H9 (cell line): ENCODE measurements around the gene AGK. TPM values are rescaled to one million over a fixed set of nuclear protein-coding genes. Genes with fewer than 3 reads are reported as not detected.
A peak's percentile ranks its signal among the peaks of the same experiment; 100 is the strongest.

ENCODE experiments used
- DNase-seq: peaks from one replicate; pipeline ENCODE4 v3.0.0-alpha.2; 2017
- H2AFZ ChIP-seq: one replicate; pipeline ENCODE4 v1.6.1; 2013; ENCODE audit warnings: mild to moderate bottlenecking, low read length, control low read depth, moderate library complexity
- H2AK5ac ChIP-seq: 2 replicates; pipeline ENCODE4 v1.6.1; 2013; ENCODE audit warnings: low read length, control low read depth, mixed read lengths; ENCODE audit not compliant: insufficient read length
- H2BK120ac ChIP-seq: one replicate; pipeline ENCODE4 v1.6.1; 2013; ENCODE audit warnings: low read depth, mild to moderate bottlenecking, low read length, control low read depth, inconsistent platforms; ENCODE audit not compliant: poor library complexity, severe bottlenecking
- H2BK12ac ChIP-seq: 2 replicates; pipeline ENCODE4 v1.6.1; 2013; ENCODE audit warnings: low read length, control low read depth, mixed read lengths, low read depth; ENCODE audit not compliant: insufficient read length
- H2BK15ac ChIP-seq: 2 replicates; pipeline ENCODE4 v1.6.1; 2013; ENCODE audit warnings: low read depth, low read length, control low read depth
- H2BK20ac ChIP-seq: one replicate; pipeline ENCODE4 v1.6.1; 2013; ENCODE audit warnings: low read depth, mild to moderate bottlenecking, low read length, control low read depth, inconsistent platforms; ENCODE audit not compliant: poor library complexity, severe bottlenecking
- H2BK5ac ChIP-seq: 2 replicates; pipeline ENCODE4 v1.6.1; 2013; ENCODE audit warnings: low read length, control low read depth, mixed read lengths; ENCODE audit not compliant: insufficient read length
- H3K14ac ChIP-seq: 2 replicates; pipeline ENCODE4 v1.6.1; 2013; ENCODE audit warnings: low read length, control low read depth; ENCODE audit not compliant: insufficient read depth
- H3K18ac ChIP-seq: 2 replicates; pipeline ENCODE4 v1.6.1; 2013; ENCODE audit warnings: low read depth, mild to moderate bottlenecking, mixed read lengths, low read length, control low read depth; ENCODE audit not compliant: insufficient read length
- H3K23ac ChIP-seq: 2 replicates; pipeline ENCODE4 v1.6.1; 2013; ENCODE audit warnings: low read length, control low read depth, mixed read lengths, low read depth; ENCODE audit not compliant: insufficient read length
- H3K23me2 ChIP-seq: 2 replicates; pipeline ENCODE4 v1.6.1; 2013; ENCODE audit warnings: low read depth, mild to moderate bottlenecking, mixed read lengths, low read length, control low read depth; ENCODE audit not compliant: insufficient read length, poor library complexity, severe bottlenecking
- H3K27ac ChIP-seq: 2 replicates; pipeline ENCODE4 v1.5.1; 2013; ENCODE audit warnings: low read length, control low read depth, mixed read lengths, low read depth; ENCODE audit not compliant: insufficient read length
- H3K27me3 ChIP-seq: 2 replicates; pipeline ENCODE4 v1.6.1; 2013; ENCODE audit warnings: low read length, control low read depth, inconsistent platforms; ENCODE audit not compliant: insufficient read depth
- H3K4ac ChIP-seq: 2 replicates; pipeline ENCODE4 v1.6.1; 2013; ENCODE audit warnings: low read depth, mild to moderate bottlenecking, control low read depth, inconsistent platforms, low read length, moderate library complexity
- H3K4me1 ChIP-seq: 2 replicates; pipeline ENCODE4 v1.6.1; 2013; ENCODE audit warnings: low read length, control low read depth, inconsistent platforms; ENCODE audit not compliant: insufficient read depth
- H3K4me2 ChIP-seq: 2 replicates; pipeline ENCODE4 v1.6.1; 2013; ENCODE audit warnings: low read length, control low read depth, mixed read lengths; ENCODE audit not compliant: insufficient read length, insufficient read depth
- H3K56ac ChIP-seq: 2 replicates; pipeline ENCODE4 v1.6.1; 2013; ENCODE audit warnings: low read depth, mild to moderate bottlenecking, mixed read lengths, low read length, control low read depth; ENCODE audit not compliant: insufficient read length
- H3K79me1 ChIP-seq: 2 replicates; pipeline ENCODE4 v1.6.1; 2013; ENCODE audit warnings: low read depth, mild to moderate bottlenecking, moderate library complexity, low read length, control low read depth, inconsistent platforms; ENCODE audit not compliant: insufficient read depth, poor library complexity, severe bottlenecking
- H3K79me2 ChIP-seq: 2 replicates; pipeline ENCODE4 v1.6.1; 2013; ENCODE audit warnings: low read length, control low read depth, inconsistent platforms; ENCODE audit not compliant: insufficient read depth
- H3K9ac ChIP-seq: 2 replicates; pipeline ENCODE4 v1.6.1; 2013; ENCODE audit warnings: low read length, control low read depth, mixed read lengths; ENCODE audit not compliant: insufficient read length; ENCODE audit errors: extremely low read depth
- H3K9me3 ChIP-seq: one replicate; pipeline ENCODE4 v1.6.1; 2013; ENCODE audit warnings: low read depth, low read length, inconsistent platforms; ENCODE audit not compliant: control insufficient read depth
- H3T11ph ChIP-seq: one replicate; pipeline ENCODE4 v1.6.1; 2013; ENCODE audit warnings: mild to moderate bottlenecking, low read length, control low read depth, inconsistent platforms
- H4K20me1 ChIP-seq: one replicate; pipeline ENCODE4 v1.6.1; 2013; ENCODE audit not compliant: control insufficient read depth, insufficient read length, insufficient read depth
- H4K5ac ChIP-seq: 2 replicates; pipeline ENCODE4 v1.6.1; 2013; ENCODE audit warnings: low read depth, mild to moderate bottlenecking, mixed read lengths, low read length, control low read depth; ENCODE audit not compliant: insufficient read length
- H4K8ac ChIP-seq: replicated peaks from 2 replicates; pipeline ENCODE4 v1.6.1; 2013; ENCODE audit warnings: low read length, control low read depth, mixed read lengths, low read depth; ENCODE audit not compliant: insufficient read length
- H4K91ac ChIP-seq: 2 replicates; pipeline ENCODE4 v1.6.1; 2013; ENCODE audit warnings: low read depth, mild to moderate bottlenecking, moderate library complexity, mixed read lengths, low read length, control low read depth; ENCODE audit not compliant: insufficient read length
- H3K27ac Mint-ChIP-seq, 3 experiments: 2 replicates in 2 of 3; 3 replicates in 1 of 3; pipeline ENCODE4 v1.8.0; 2020 to 2021; ENCODE audit warnings: mixed read lengths in 3 of 3, mild to moderate bottlenecking in 1 of 3, moderate library complexity in 1 of 3
- H3K27me3 Mint-ChIP-seq: 2 replicates; pipeline ENCODE4 v1.8.0; 2021; ENCODE audit warnings: low read depth, mild to moderate bottlenecking, moderate library complexity, mixed read lengths
- H3K36me3 Mint-ChIP-seq, 3 experiments: 2 replicates in 2 of 3; 3 replicates in 1 of 3; pipeline ENCODE4 v1.8.0; 2020 to 2021; ENCODE audit warnings: low read depth in 3 of 3, mixed read lengths in 3 of 3; ENCODE audit not compliant: insufficient read depth in 1 of 3
- H3K4me1 Mint-ChIP-seq, 2 experiments: 2 replicates each; pipeline ENCODE4 v1.8.0; 2020; ENCODE audit warnings: mixed read lengths in 2 of 2
- H3K4me3 Mint-ChIP-seq, 2 experiments: 2 replicates in 1 of 2; 3 replicates in 1 of 2; pipeline ENCODE4 v1.8.0; 2020 to 2021; ENCODE audit warnings: mild to moderate bottlenecking in 2 of 2, mixed read lengths in 2 of 2, moderate library complexity in 1 of 2
- H3K9me3 Mint-ChIP-seq, 2 experiments: 2 replicates in 1 of 2; 3 replicates in 1 of 2; pipeline ENCODE4 v1.8.0; 2020; ENCODE audit warnings: mild to moderate bottlenecking in 2 of 2, mixed read lengths in 2 of 2, moderate library complexity in 1 of 2
- CTCF ChIP-seq: fragments of 200-600 bp; sonication (generic); conservative IDR thresholded peaks from 3 replicates; pipeline ENCODE4 v1.8.0; 2021; ENCODE audit warnings: antibody characterized with exemption, mild to moderate bottlenecking
- WGBS: extraction: QIAGEN DNeasy Blood & Tissue Kit; methylation state at CpG from one replicate; pipeline ENCODE4 v1.1.7; 2013; ENCODE audit warnings: missing lambda C conversion rate, low lambda C conversion rate, mixed read lengths; ENCODE audit not compliant: insufficient read length; ENCODE audit errors: extremely low coverage; 5-methylcytosine and 5-hydroxymethylcytosine counted together
- total RNA-seq: library from RNA; stranded (reverse); gene quantifications from 2 replicates; pipeline ENCODE4 v1.2.1, GENCODE V29; 2021

AGK gene
- total RNA-seq, 1 experiment from 2014 or later = 35.1 TPM

- H4K5ac ChIP-seq = no peak overlapping the region
- DNase-seq = peak; percentile 57
- H3K23me2 ChIP-seq = no peaks in the 10 kb centered on the region
- no peaks in the 10 kb centered on the region for H3K9me3 ChIP-seq
- Mint-ChIP-seq H3K9me3 (no peaks in the 10 kb centered on the region; a peak in 2 of 5 replicates), H3K27ac (peak overlapping the region in 1 of 3 experiments; percentile 71; a peak in 1 of 7 replicates), H3K36me3 (peaks cover 0 to 4% (median 0%) of the 10 kb centered on the region in 3 experiments; a peak in 3 of 7 replicates), H3K27me3 (no peaks in the 10 kb centered on the region), H3K4me3 (no peak overlapping the region; a peak in 1 of 5 replicates), H3K4me1 (peaks cover 20 to 46% of the 10 kb centered on the region in 2 experiments)
- H2BK12ac ChIP-seq = no peak overlapping the region
- no peak for TF ChIP-seq CTCF
- no peak overlapping the region for H3K4ac ChIP-seq
- no peak overlapping the region for H2BK15ac ChIP-seq
- no peak overlapping the region for H3K23ac ChIP-seq
- no peaks in the 10 kb centered on the region for H4K20me1 ChIP-seq
- no peaks in the 10 kb centered on the region for H3K79me2 ChIP-seq
- no peak overlapping the region for H4K91ac ChIP-seq
- 0 out of 2 replicates have a peak, but pooled peaks cover 3% of the 10 kb centered on the region for H3K4me1 ChIP-seq
- H3K79me1 ChIP-seq = no peaks in the 10 kb centered on the region
- no peak overlapping the region for H2BK120ac ChIP-seq
- no CpG with 5 or more reads among the region's 1 CpG for WGBS
- no peak overlapping the region for H3K27ac ChIP-seq
- H3K18ac ChIP-seq = no peak overlapping the region
- H3K9ac ChIP-seq = no peak overlapping the region
- H2BK20ac ChIP-seq = no peak overlapping the region
- H3K4me2 ChIP-seq = no peak overlapping the region
- H3K14ac ChIP-seq = no peak overlapping the region
- no peak overlapping the region for H2AK5ac ChIP-seq
- no peak overlapping the region for H2AFZ ChIP-seq
- no peak overlapping the region for H3K56ac ChIP-seq
- H2BK5ac ChIP-seq = no peak overlapping the region
- no peak overlapping the region for H3T11ph ChIP-seq
- no peak overlapping the region for H4K8ac ChIP-seq
- H3K27me3 ChIP-seq = no peaks in the 10 kb centered on the region
Observed at GRCh38 chr7:141544831-141545230, 6.4 kb upstream of the AGK start.
